Liver (tissue), 9 donors: Measurements from ENCODE around the gene ASB2. TPM values are rescaled to one million over a fixed set of nuclear protein-coding genes. Genes with fewer than 3 reads are reported as not detected.

Experiments
- DNase-seq: peaks from one replicate; pipeline ENCODE4 v3.0.0-alpha.2; 2017; ENCODE audit warnings: low spot score
- H3K27ac ChIP-seq, 2 donors: one replicate each; pipeline ENCODE4 v1.7.0; 2013; ENCODE audit warnings: inconsistent platforms in 2 of 2, low read length in 2 of 2, control low read depth in 1 of 2, low read depth in 1 of 2, mild to moderate bottlenecking in 1 of 2
- H3K27me3 ChIP-seq, 4 donors: one replicate each; pipeline versions ENCODE4 v1.6.1 to v1.7.0; 2013; ENCODE audit warnings: low read length in 3 of 4, inconsistent platforms in 1 of 4, mild to moderate bottlenecking in 1 of 4, moderate library complexity in 1 of 4; ENCODE audit not compliant: control insufficient read depth in 4 of 4, insufficient read depth in 4 of 4
- H3K36me3 ChIP-seq, 4 donors: one replicate each; pipeline versions ENCODE4 v1.6.1 to v1.7.0; 2013; ENCODE audit warnings: low read length in 3 of 4, mild to moderate bottlenecking in 3 of 4, low read depth in 1 of 4, moderate library complexity in 1 of 4; ENCODE audit not compliant: control insufficient read depth in 4 of 4, insufficient read depth in 3 of 4
- H3K4me1 ChIP-seq, 4 donors: one replicate each; pipeline versions ENCODE4 v1.6.1 to v1.7.0; 2013; ENCODE audit warnings: low read length in 3 of 4, mild to moderate bottlenecking in 3 of 4, moderate library complexity in 1 of 4; ENCODE audit not compliant: control insufficient read depth in 4 of 4, insufficient read depth in 4 of 4
- H3K4me3 ChIP-seq, 3 donors: one replicate each; pipeline versions ENCODE4 v1.6.1 to v1.7.0; 2013; ENCODE audit warnings: low read length in 3 of 3, control low read depth in 1 of 3, low read depth in 1 of 3, mild to moderate bottlenecking in 1 of 3
- H3K9ac ChIP-seq, 2 donors: one replicate each; pipeline ENCODE4 v1.7.0; 2013; ENCODE audit warnings: low read length in 2 of 2, mild to moderate bottlenecking in 2 of 2, moderate library complexity in 2 of 2, control low read depth in 1 of 2, low read depth in 1 of 2
- H3K9me3 ChIP-seq, 4 donors: one replicate each; pipeline versions ENCODE4 v1.6.1 to v1.7.0; 2013; ENCODE audit warnings: low read length in 3 of 4; ENCODE audit not compliant: control insufficient read depth in 4 of 4
- ATF3 ChIP-seq: IDR thresholded peaks from 2 replicates; pipeline ENCODE4 v1.6.1; 2016; ENCODE audit warnings: antibody characterized with exemption
- FOXA1 ChIP-seq: IDR thresholded peaks from 2 replicates; pipeline ENCODE4 v1.6.1; 2016; ENCODE audit warnings: antibody characterized with exemption
- FOXA2 ChIP-seq: IDR thresholded peaks from 2 replicates; pipeline ENCODE4 v1.6.1; 2016; ENCODE audit warnings: antibody characterized with exemption
- GABPA ChIP-seq, 2 donors: IDR thresholded peaks in 1 of 2; conservative IDR thresholded peaks in 1 of 2; 2 replicates each; pipeline ENCODE4 v1.6.1; 2016; ENCODE audit warnings: antibody characterized with exemption in 2 of 2, mild to moderate bottlenecking in 1 of 2, moderate library complexity in 1 of 2
- HNF4A ChIP-seq, 2 donors: conservative IDR thresholded peaks; 2 replicates each; pipeline ENCODE4 v1.6.1; 2016; ENCODE audit warnings: antibody characterized with exemption in 2 of 2, mild to moderate bottlenecking in 2 of 2
- HNF4G ChIP-seq: IDR thresholded peaks from 2 replicates; pipeline ENCODE4 v1.6.1; 2016; ENCODE audit warnings: antibody characterized with exemption
- JUND ChIP-seq, 2 donors: IDR thresholded peaks; 2 replicates each; pipeline ENCODE4 v1.6.1; 2016; ENCODE audit warnings: antibody characterized with exemption in 2 of 2
- MAX ChIP-seq: IDR thresholded peaks from 2 replicates; pipeline ENCODE4 v1.6.1; 2016; ENCODE audit warnings: antibody characterized with exemption
- NR2F2 ChIP-seq: IDR thresholded peaks from 2 replicates; pipeline ENCODE4 v1.6.1; 2016; ENCODE audit warnings: antibody characterized with exemption
- RAD21 ChIP-seq, 2 donors: IDR thresholded peaks; 2 replicates each; pipeline ENCODE4 v1.6.1; 2016; ENCODE audit warnings: antibody characterized with exemption in 2 of 2, mild to moderate bottlenecking in 2 of 2
- REST ChIP-seq: IDR thresholded peaks from 2 replicates; pipeline ENCODE4 v1.6.1; 2016; ENCODE audit warnings: antibody characterized with exemption, mild to moderate bottlenecking
- RXRA ChIP-seq, 2 donors: IDR thresholded peaks; 2 replicates each; pipeline ENCODE4 v1.6.1; 2017 to 2018; ENCODE audit warnings: antibody characterized with exemption in 2 of 2, mild to moderate bottlenecking in 1 of 2
- SP1 ChIP-seq: IDR thresholded peaks from 2 replicates; pipeline ENCODE4 v1.6.1; 2018; ENCODE audit warnings: antibody characterized with exemption, mild to moderate bottlenecking
- TAF1 ChIP-seq: conservative IDR thresholded peaks from 2 replicates; pipeline ENCODE4 v1.6.1; 2016; ENCODE audit warnings: antibody characterized with exemption, mild to moderate bottlenecking
- YY1 ChIP-seq: IDR thresholded peaks from 2 replicates; pipeline ENCODE4 v1.6.1; 2016; ENCODE audit warnings: antibody characterized with exemption, mild to moderate bottlenecking
- WGBS: extraction: QIAGEN DNeasy Blood & Tissue Kit; methylation state at CpG from one replicate; pipeline ENCODE4 v1.1.7; 2013; 5-methylcytosine and 5-hydroxymethylcytosine counted together
- polyA plus RNA-seq, 2 donors: library from polyadenylated mRNA; stranded (reverse) in 1 of 2; unstranded in 1 of 2; fragments of 200-250 nt in 1 of 2; fragments of >200 nt in 1 of 2; fragmentation: Nextera tagmentation in 1 of 2; extraction: Ambion mirVana in 1 of 2; gene quantifications; one replicate each; pipeline versions ENCODE4 v1.2.1 to v1.2.3, GENCODE V29; 2013 to 2015
- total RNA-seq, 2 donors: library from RNA; depleted of rRNA; stranded (reverse); fragments of >200 nt; gene quantifications; one replicate each; pipeline ENCODE4 v1.2.3, GENCODE V29; 2014
- TF ChIP-seq, protein P1 (sequence below): IDR thresholded peaks from 2 replicates; pipeline ENCODE4 v1.6.1; 2016; ENCODE audit warnings: antibody characterized with exemption
- donor health status: healthy.
- donor health status: healthy.
- donor health status: healthy.
- donor health status: healthy.
- donor health status: healthy.

Gene ASB2
- total and polyA plus RNA-seq, 4 donors: 0.18 to 0.56 (median 0.38) TPM

DNA sequence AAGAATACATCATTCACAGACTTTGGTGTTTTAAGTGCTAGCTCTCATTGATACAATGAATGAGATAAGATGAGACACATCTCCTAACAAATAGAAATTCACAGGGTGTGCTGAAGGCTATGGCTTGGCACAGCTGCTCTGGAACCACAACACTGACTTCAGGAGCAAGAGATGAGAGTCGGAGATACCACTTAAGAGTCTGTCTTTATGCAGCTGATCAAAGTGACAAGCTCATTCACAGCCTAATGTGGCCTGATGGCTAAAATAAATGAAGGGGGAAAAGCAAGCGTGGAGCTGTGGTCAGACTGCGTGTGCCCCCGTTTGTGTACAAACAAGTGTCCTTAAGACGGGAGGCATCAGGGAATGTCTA is 78.9 kb downstream of the ASB2 start:
- WGBS: 87% methylated on average over 5 of the region's 5 CpGs
- Histone ChIP-seq H3K9ac (no peak overlapping the region), H3K27ac (no peak overlapping the region), H3K36me3 (no peaks in the 10 kb centered on the region), H3K4me3 (no peak overlapping the region), H3K27me3 (no peaks in the 10 kb centered on the region), H3K9me3 (no peaks in the 10 kb centered on the region), H3K4me1 (no peaks in the 10 kb centered on the region)
- TF ChIP-seq HNF4A (conservative IDR thresholded peaks at IDR 0.05): no peak
- TF ChIP-seq FOXA1: no peak
- no peak for TF ChIP-seq TAF1
- no peak for DNase-seq

DNA sequence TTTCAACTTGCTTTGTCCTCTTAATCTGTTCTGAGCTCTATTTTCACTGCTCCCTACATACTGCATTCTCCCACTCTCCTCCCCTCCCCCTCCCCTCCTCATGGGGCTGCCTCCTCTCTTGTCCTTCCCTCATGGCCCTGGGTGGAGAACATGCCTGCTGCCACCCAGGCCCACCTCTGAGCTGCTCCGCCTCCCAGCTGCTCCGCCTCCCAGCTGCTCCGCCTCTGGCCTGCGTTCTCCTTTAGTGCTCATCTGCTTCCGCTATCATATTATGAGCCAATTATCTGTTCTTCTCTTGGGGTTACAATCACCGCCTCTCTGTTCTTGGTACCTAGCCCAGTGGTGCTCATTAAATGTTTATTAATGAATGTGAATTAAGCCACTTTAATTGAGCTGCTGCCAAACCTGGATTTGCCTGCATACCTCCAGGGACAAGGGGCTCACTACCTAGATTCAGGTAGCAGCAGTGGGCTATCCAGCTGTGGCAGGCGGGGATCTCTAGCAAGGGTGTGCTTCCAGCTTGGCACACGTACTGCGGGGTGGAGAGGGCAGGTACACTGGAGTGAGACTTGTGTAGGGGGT is 81.3 kb downstream of the ASB2 start:
- no peaks in the 10 kb centered on the region for H3K4me1 ChIP-seq
- TF ChIP-seq MAX: no peak
- TF ChIP-seq HNF4G: no peak
- no peak for TF ChIP-seq RXRA (IDR thresholded peaks at IDR 0.05)
- no peak for TF ChIP-seq NR2F2
- TF ChIP-seq ATF3: no peak
- TF ChIP-seq HNF4A (conservative IDR thresholded peaks at IDR 0.05): no peak
- no peak for TF ChIP-seq RAD21 (IDR thresholded peaks at IDR 0.05)
- no peak for TF ChIP-seq TAF1
- no peak for TF ChIP-seq GABPA (IDR thresholded peaks at IDR 0.05 in 1 of 2, conservative IDR thresholded peaks at IDR 0.05 in 1 of 2)
- no peak for TF ChIP-seq JUND (IDR thresholded peaks at IDR 0.05)
- no peak for TF ChIP-seq SP1
- no peak for TF ChIP-seq REST
- TF ChIP-seq FOXA2: no peak
- TF ChIP-seq, protein P1, sequence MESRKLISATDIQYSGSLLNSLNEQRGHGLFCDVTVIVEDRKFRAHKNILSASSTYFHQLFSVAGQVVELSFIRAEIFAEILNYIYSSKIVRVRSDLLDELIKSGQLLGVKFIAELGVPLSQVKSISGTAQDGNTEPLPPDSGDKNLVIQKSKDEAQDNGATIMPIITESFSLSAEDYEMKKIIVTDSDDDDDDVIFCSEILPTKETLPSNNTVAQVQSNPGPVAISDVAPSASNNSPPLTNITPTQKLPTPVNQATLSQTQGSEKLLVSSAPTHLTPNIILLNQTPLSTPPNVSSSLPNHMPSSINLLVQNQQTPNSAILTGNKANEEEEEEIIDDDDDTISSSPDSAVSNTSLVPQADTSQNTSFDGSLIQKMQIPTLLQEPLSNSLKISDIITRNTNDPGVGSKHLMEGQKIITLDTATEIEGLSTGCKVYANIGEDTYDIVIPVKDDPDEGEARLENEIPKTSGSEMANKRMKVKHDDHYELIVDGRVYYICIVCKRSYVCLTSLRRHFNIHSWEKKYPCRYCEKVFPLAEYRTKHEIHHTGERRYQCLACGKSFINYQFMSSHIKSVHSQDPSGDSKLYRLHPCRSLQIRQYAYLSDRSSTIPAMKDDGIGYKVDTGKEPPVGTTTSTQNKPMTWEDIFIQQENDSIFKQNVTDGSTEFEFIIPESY: no peak
- no peak for TF ChIP-seq YY1
- no peak overlapping the region for H3K9ac ChIP-seq
- WGBS: 90% methylated on average over 9 of the region's 9 CpGs
- H3K27ac ChIP-seq: no peak overlapping the region
- H3K36me3 ChIP-seq: no peaks in the 10 kb centered on the region
- H3K4me3 ChIP-seq: no peak overlapping the region
- DNase-seq: no peak
- H3K27me3 ChIP-seq: no peaks in the 10 kb centered on the region
- H3K9me3 ChIP-seq: no peaks in the 10 kb centered on the region
